ENCODE measurements around the gene SLC6A19. TPM values are rescaled to one million over a fixed set of nuclear protein-coding genes. Genes with fewer than 3 reads are reported as not detected.

Gene SLC6A19
- polyA plus RNA-seq, 1 of the 3 experiments (the other 2 are of a cell fraction) = not detected

DNA sequence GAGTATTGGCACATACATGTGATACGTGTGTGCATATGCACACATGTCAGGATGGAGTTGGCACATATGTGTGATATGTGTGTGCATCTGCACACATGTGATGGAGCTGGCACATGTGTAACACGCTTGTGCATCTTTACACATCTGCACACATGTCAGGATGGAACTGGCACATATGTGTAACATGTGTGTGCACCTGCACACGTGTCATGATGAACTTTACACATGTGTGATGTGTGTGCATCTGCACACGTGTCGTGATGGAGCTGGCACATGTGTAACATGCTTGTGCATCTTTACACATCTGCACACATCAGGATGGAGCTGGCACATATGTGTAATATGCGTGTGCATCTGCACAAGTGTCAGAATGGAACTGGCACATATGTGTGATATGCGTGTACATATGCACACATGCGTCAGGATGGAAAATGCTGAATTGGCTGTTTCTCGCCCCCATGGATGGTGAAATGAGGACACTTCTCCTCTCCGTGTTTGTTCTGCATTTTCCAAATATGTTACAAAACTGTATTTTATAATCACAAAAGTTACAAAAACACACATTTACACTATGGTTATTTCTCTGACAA is 16.3 kb upstream of the SLC6A19 start:
- Histone ChIP-seq H3K9ac (no peak overlapping the region), H3F3A (replicated peaks; ENCODE audit: insufficient read depth) (peaks cover 6% of the 10 kb centered on the region), H3K27ac (ENCODE audit: low read depth in 2 of 2, low read length in 1 of 2) (peak overlapping the region in 1 of 2 experiments; percentile 47; a peak in 2 of 4 replicates), H3K36me3 (replicated peaks in 1 of 2; ENCODE audit: control insufficient read depth in 1 of 2, insufficient read depth in 2 of 2, low read length in 1 of 2) (no peaks in the 10 kb centered on the region), H3K9me3 (no peaks in the 10 kb centered on the region), H3K79me2 (ENCODE audit: insufficient read depth) (no peaks in the 10 kb centered on the region), H4K20me1 (ENCODE audit: insufficient read depth) (no peaks in the 10 kb centered on the region), H3K9me2 (no peaks in the 10 kb centered on the region), H3K27me3 (ENCODE audit: insufficient read depth) (0 out of 2 replicates have a peak, but pooled peaks cover 6% of the 10 kb centered on the region), H2AFZ (ENCODE audit: low read depth) (no peak overlapping the region), H3K4me3 (ENCODE audit: low read depth in 2 of 2, low read length in 1 of 2) (no peak overlapping the region), H3K4me2 (no peak overlapping the region), H3K4me1 (ENCODE audit: control insufficient read depth in 1 of 2, insufficient read depth in 2 of 2, low read depth in 1 of 2, low read length in 1 of 2) (peaks cover 0 to 20% of the 10 kb centered on the region in 2 experiments; a peak in 1 of 4 replicates)
- DNase-seq = no peak
- TF ChIP-seq PBX3 (IDR thresholded peaks at IDR 0.05) = no peak
- TF ChIP-seq MEF2A (IDR thresholded peaks at IDR 0.05; ENCODE audit: borderline replicate concordance, low read depth) = no peak
- TF ChIP-seq POLR2AphosphoS5 (IDR thresholded peaks at IDR 0.05; ENCODE audit: low read depth, low read length) = no peak
- no peak for TF ChIP-seq TAF1 (IDR thresholded peaks at IDR 0.05; ENCODE audit: borderline replicate concordance, low read depth, low read length)
- no peak for TF ChIP-seq MAX (IDR thresholded peaks at IDR 0.05; ENCODE audit: low read depth)
- TF ChIP-seq NFIC (IDR thresholded peaks at IDR 0.05; ENCODE audit: borderline replicate concordance) = no peak
- TF ChIP-seq RAD21 (IDR thresholded peaks at IDR 0.05; ENCODE audit: low read length) = no peak
- TF ChIP-seq CHD2 (IDR thresholded peaks at IDR 0.05; ENCODE audit: low read length, partially characterized antibody) = no peak
- TF ChIP-seq, protein P1, sequence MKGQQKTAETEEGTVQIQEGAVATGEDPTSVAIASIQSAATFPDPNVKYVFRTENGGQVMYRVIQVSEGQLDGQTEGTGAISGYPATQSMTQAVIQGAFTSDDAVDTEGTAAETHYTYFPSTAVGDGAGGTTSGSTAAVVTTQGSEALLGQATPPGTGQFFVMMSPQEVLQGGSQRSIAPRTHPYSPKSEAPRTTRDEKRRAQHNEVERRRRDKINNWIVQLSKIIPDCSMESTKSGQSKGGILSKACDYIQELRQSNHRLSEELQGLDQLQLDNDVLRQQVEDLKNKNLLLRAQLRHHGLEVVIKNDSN (IDR thresholded peaks at IDR 0.05; ENCODE audit: borderline replicate concordance, low read depth) = no peak
- no peak for TF ChIP-seq RCOR1 (IDR thresholded peaks at IDR 0.05; ENCODE audit: low read length)
- TF ChIP-seq TCF12 (IDR thresholded peaks at IDR 0.05) = no peak
- TF ChIP-seq FOSL2 (IDR thresholded peaks at IDR 0.05; ENCODE audit: borderline replicate concordance, low read depth) = no peak
- TF ChIP-seq GATA2 (CRISPR knock-in tag; IDR thresholded peaks at IDR 0.05) = no peak
- TF ChIP-seq NRF1 (IDR thresholded peaks at IDR 0.05; ENCODE audit: low read depth, low read length) = no peak
- no peak for TF ChIP-seq JUND (IDR thresholded peaks at IDR 0.05)
- no peak for TF ChIP-seq SMC3 (IDR thresholded peaks at IDR 0.05; ENCODE audit: low read depth, low read length)
- TF ChIP-seq, protein P2, sequence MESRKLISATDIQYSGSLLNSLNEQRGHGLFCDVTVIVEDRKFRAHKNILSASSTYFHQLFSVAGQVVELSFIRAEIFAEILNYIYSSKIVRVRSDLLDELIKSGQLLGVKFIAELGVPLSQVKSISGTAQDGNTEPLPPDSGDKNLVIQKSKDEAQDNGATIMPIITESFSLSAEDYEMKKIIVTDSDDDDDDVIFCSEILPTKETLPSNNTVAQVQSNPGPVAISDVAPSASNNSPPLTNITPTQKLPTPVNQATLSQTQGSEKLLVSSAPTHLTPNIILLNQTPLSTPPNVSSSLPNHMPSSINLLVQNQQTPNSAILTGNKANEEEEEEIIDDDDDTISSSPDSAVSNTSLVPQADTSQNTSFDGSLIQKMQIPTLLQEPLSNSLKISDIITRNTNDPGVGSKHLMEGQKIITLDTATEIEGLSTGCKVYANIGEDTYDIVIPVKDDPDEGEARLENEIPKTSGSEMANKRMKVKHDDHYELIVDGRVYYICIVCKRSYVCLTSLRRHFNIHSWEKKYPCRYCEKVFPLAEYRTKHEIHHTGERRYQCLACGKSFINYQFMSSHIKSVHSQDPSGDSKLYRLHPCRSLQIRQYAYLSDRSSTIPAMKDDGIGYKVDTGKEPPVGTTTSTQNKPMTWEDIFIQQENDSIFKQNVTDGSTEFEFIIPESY (IDR thresholded peaks at IDR 0.05; ENCODE audit: borderline replicate concordance, low read depth) = no peak
- TF ChIP-seq ELF1 (IDR thresholded peaks at IDR 0.05) = no peak
- no peak for TF ChIP-seq MXI1 (IDR thresholded peaks at IDR 0.05; ENCODE audit: low read depth, low read length)
- TF ChIP-seq GABPA (IDR thresholded peaks at IDR 0.05; ENCODE audit: low read depth) = no peak
- 61% methylated on average over 9 of the region's 10 CpGs for WGBS (ENCODE audit: low lambda C conversion rate)
- ChIA-PET CTCF (interaction anchor here (0.5 to 6.5 kb wide), 9 partner anchors 9 to 465 kb away, joined by 3 to 76 read pairs (median 4); no protein-coding TSS in a partner anchor), POLR2A (interaction anchor here (0.9 kb wide), 1 partner anchor 338 kb away, joined by 3 read pairs; the partner anchor contains the start of gene LPCAT1)

Measured in SK-N-SH (cell line).